Measurements from ENCODE around the gene NEDD4L.
"Not testable (repeated sequence)": the region's sequence is repeated elsewhere in the genome, so short reads cannot be mapped to it uniquely, and the experiment has no call there.

NEDD4L gene

DNA sequence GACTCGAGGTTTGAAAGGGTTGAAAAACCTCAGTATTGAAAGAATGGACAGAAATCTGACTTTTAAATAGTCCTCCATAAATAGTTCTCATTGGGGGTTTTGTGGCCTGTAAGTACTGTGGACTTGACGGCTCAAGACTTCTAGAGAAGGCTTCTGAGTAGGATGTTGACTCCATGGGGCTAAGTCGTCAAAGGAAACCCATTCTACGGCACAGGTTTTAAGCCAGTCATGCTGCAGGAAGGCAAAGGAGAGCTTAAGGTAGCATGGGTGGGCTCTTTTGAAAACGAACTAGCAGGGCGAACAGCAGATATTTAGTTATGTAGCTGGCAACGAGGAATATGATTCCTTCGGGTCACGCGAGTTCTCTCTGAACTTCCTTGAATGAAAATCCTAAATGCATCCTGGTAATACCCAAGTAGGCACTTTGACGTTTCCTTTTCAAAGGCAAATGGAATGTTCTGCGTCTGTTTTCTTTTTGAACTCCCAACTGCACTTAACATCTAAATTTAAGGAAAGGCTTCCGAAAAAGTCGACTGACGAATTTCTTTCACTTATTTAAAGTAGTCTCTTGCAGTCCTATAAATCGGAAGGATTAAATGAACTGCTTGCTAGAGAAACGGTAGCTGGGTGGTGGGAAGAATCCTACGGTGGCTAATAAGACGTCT, 1.1 kb upstream of the NEDD4L start:
- TF ChIP-seq ZNF274 (IDR thresholded peaks at IDR 0.05; ENCODE audit: low read depth, low read length): no peak
- peak overlapping the region; percentile 85 for H3K4me3 ChIP-seq (ENCODE audit: low read length)

DNA sequence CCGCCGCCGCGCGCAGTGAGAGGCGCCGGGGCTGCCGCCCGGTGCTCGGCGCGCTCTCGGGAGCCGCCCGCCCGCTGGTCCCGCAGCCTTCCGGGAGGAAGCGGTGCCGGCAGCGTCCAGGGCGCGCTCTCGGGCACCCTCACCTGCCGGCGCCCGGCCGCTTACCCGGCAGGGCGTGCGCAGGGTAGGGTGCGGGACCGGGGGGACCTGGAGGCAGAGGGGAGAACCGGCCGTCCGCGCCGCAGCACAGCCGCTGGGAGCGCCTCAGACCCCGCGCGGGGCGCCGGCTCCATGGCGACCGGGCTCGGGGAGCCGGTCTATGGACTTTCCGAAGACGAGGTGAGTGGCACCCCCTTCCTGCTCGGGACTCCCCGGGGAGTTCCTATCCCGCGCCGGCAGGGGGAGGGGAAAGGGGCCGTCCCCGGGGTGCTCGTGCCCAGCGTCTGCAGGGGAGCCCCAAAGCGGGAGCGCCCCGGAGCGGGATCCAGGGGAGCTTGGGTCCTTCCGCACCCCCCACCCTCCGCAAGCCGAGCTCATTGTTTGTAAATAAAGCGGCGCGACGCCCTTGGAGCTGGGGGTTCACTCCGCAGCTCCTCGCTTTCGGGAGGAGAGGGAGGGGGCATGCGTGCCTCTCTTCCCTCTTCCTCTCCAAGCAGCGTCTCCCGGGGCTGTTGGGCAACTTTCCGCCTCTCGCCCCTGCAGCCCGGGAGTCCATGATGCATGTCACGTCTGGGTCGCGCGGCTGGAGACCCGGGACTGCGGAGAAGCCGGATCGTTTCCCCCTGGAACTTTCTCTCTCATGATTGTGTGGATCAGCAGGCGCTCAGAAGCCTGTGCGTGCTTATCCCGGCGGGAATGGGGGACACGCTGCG, 580 bp downstream of the NEDD4L start:
- H3K4me3 ChIP-seq (ENCODE audit: low read length): peak overlapping the region; percentile 85
- no peak for TF ChIP-seq ZNF274 (IDR thresholded peaks at IDR 0.05; ENCODE audit: low read depth, low read length)

GRCh38 chr18:58045242-58046092, 1.4 kb downstream of the NEDD4L start:
- no peak for TF ChIP-seq ZNF274 (IDR thresholded peaks at IDR 0.05; ENCODE audit: low read depth, low read length)
- H3K4me3 ChIP-seq (ENCODE audit: low read length): peak overlapping the region; percentile 85

DNA sequence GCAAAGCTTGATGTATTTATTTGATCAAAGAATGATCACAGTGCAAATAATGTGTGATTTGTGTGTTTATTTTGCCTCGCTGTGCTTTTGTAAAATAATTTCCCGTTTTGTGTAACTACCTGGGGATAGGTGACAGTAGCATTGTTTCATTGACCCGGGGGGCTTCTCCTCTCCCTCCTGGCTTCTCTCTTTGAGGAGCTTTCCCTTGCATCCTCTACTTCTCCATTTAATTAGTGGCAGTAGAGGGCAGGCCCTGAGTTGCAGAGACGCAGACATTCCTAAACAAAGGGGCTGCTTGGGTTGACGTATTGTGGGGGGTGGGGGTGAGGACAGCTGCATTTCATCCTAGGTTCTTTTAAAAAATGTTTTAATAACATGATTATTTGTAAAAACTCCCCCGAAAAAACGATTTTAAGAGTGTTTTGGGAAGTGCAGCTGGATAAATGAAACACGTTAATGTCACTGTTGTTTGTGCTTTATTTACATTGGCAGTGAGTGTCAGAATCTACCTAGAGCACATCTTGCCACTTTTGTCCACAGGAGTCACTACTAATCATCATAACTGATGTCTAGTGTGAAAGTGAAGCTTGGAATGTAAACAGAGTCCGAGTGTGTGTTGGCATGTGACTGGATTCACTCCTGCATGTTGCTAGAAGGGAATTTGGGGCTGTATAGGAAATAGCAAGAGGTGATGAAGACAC, 2.2 kb downstream of the NEDD4L start:
- H3K4me3 ChIP-seq (ENCODE audit: low read length): peak overlapping the region; percentile 85; the same call in 1 of the 2 replicates
- TF ChIP-seq ZNF274 (IDR thresholded peaks at IDR 0.05; ENCODE audit: low read depth, low read length): no peak

DNA sequence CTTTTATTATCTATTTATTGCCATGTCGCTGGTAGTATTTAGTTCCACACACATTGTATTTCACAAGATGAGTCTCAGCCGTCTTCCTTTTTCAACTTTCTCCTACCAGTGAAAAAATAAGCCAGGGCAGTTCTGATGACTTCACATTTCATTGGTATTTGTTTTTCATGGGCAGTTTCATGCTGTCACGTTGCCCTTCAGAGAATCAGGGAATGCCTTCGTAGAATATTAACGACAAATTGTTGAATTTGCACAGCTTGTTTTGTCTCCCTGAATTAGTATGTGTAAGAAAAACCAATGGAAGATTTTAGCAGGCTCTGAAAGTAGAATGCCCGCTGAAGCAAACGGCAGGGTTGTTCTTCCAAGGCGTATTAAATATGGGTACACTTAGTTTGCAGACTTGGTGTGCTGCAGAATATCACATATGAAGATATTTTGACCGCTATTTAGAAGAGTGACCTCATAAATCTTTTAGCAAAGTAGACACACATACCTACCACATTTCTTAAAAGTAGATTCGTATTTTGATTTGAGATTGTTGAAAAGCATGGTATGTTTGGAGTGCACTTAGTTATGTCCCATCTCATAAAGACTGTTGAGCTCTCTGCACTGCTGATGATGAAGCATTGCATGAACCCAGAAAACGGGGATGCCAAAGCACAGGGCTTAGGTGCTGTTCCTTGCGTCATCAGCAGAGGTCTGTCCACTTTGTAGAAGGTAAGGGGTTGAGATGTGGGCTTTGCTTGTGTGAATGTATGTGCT, 2.9 kb downstream of the NEDD4L start:
- TF ChIP-seq ZNF274 (IDR thresholded peaks at IDR 0.05; ENCODE audit: low read depth, low read length): no peak
- H3K4me3 ChIP-seq (ENCODE audit: low read length): no peak overlapping the region

GRCh38 chr18:58047556-58047882, 3.5 kb downstream of the NEDD4L start:
- no peak for TF ChIP-seq ZNF274 (IDR thresholded peaks at IDR 0.05; ENCODE audit: low read depth, low read length)
- H3K4me3 ChIP-seq (ENCODE audit: low read length): no peak overlapping the region

DNA sequence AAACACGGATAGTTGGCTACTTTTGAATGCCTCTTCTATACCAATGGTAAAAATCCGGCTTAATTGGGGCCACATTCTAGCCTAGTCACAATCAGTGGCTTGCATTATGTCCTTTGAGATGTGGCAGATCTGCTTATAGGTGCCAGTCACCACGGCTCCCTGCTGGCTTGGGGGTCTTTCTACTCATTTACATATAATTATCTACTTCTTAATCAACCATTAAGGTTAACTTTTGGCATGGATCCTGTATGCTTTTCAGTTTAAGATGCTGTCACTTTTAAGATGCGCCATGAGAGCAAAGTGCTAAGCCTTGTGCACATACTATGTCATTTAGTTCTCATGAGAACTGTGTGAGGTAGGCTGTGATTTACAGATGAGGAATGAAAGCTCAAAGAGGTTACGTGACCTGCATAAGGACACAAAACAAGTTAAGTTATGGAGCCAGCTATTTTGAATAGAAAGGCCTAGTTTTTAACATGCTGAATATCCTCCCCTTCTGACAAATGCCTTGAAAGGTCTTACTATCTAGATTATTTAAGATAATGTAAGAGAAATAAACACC, 4.1 kb downstream of the NEDD4L start:
- no peak overlapping the region for H3K4me3 ChIP-seq (ENCODE audit: low read length)

DNA sequence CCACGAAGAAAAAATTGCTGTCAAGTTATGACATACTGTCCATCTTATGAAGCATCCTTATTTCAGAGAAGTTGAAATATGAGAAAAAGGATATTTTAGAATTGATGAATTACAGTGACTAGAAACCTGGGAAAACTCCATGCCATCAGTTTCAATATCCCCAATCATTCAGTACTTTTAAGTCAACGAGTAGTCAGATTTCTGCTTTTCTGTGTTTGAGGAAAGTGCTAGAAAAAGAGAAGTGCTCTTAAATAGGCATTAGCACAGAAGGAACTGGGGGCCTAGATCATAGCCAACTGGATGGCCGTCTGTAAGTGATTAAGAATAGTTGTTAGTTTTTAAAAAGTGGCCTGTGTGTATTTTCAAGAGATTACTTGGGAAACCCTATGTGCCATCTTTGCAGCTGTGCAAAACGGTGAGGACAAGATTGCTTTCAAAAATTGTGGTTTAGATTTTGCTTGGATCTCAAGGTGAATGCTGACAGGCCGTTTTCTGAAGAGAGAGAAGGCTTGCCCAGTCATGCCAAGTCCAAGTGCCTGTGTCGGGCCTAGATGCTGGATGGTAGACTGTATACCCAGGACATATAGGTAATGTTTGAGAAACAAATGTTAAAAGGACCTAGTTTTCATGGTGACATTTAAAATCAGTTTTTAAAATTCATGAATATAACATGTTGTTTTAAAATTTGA, 5.1 kb downstream of the NEDD4L start:
- TF ChIP-seq ZNF274 (IDR thresholded peaks at IDR 0.05; ENCODE audit: low read depth, low read length): no peak

More for the DNA sequence above, 4.1 kb downstream of the NEDD4L start:
- TF ChIP-seq ZNF274 (IDR thresholded peaks at IDR 0.05; ENCODE audit: low read depth, low read length): no peak

DNA sequence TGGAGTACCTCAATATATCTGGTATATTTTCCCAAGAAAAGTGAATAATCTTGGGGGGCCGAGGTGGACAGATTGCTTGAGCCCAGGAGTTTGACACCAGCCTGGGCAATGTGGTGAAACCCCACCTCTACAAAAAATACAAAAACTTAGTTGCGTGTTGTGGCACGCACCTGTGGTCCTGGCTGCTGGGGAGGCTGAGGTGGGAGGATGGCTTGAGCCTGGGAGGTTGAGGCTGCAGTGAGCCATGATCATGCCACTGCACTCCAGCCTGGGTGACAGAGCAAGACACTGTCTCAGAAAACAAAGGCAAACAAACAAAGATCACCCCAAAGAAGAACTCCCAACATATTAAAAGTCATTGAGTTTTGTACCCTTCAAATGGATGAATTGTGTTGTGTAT, 6.9 kb downstream of the NEDD4L start:
- not testable (repeated sequence) for H3K4me3 ChIP-seq (ENCODE audit: low read length)

More for the DNA sequence above, 5.1 kb downstream of the NEDD4L start:
- H3K4me3 ChIP-seq (ENCODE audit: low read length): no peak overlapping the region

DNA sequence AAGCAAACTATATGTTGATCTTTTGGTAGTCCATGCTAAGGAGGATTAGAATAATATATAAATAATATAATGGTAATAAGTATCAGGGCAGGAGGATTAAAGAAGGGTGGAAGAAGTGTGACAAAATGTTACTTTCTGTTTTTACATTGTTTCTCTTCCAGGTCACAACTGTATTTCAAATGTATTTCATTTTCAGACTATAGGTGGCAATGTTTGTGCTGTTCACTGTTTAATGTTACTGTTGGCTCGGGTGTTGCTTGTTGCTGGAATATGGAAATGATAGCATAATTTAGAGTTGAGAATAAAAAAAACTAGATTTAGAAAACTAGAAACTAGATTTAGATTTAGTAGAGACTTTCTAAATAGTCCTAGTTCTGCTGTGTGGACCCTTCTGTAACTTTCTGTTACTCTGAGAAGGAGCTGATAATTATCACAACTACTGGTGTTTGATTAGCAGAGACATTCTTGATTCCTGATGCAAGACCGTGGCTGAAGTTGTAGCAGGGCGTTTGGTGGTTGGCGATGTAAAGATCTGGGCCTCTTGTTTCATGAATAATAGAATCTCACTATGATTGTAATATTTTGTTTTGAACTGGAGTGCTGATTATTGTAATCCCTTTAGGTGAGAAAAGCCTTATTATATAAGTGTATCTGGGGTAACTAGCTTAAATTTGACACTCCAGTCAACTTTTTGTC, 7.9 kb downstream of the NEDD4L start:
- TF ChIP-seq ZNF274 (IDR thresholded peaks at IDR 0.05; ENCODE audit: low read depth, low read length): no peak
- H3K4me3 ChIP-seq (ENCODE audit: low read length): no peak overlapping the region

GRCh38 chr18:58052960-58053359, 8.9 kb downstream of the NEDD4L start:
- H3K4me3 ChIP-seq (ENCODE audit: low read length): no peak overlapping the region
- TF ChIP-seq ZNF274 (IDR thresholded peaks at IDR 0.05; ENCODE audit: low read depth, low read length): no peak

Measured in GM08714 (cell line).